GM12878 (cell line): Measurements from ENCODE around the gene ZFPM1. TPM values are rescaled to one million over a fixed set of nuclear protein-coding genes. Genes with fewer than 3 reads are reported as not detected.

Experiments
- ATAC-seq: fragments of 200-7000 bp; cut with Tn5 transposase; 3 replicates; pipeline ENCODE4 v1.9.1; 2020; ENCODE audit warnings: mild to moderate bottlenecking, moderate library complexity
- BruUV-seq: library from RNA; stranded (reverse); fragments of 400-500 nt; replicated peaks from 2 replicates; lab custom pipeline; 2021; lab: Mats Ljungman, UMichigan
- CTCF ChIA-PET: fragments of 300-600 bp; sonication (Branson Sonifier 250); formaldehyde crosslinking; extraction: SDS; loops from one replicate; lab custom pipeline; 2021; ENCODE audit warnings: inconsistent platforms; lab: Yijun Ruan, JAX
- POLR2A ChIA-PET: fragments of 350-600 bp; formaldehyde crosslinking; extraction: SDS; loops from one replicate; lab custom pipeline; 2021; ENCODE audit warnings: inconsistent platforms; lab: Charles Lee
- RAD21 ChIA-PET: fragments of 300-600 bp; sonication (Branson Sonifier 250); formaldehyde crosslinking; loops from one replicate; lab custom pipeline; 2023; ENCODE audit warnings: antibody characterized with exemption; ENCODE audit not compliant: unreplicated experiment; lab: Charles Lee
- SMC1A ChIA-PET: fragments of 300-600 bp; sonication (Branson Sonifier 250); formaldehyde crosslinking; loops from one replicate; lab custom pipeline; 2023; ENCODE audit not compliant: unreplicated experiment, uncharacterized antibody; lab: Charles Lee
- DNase-seq: peaks from one replicate; pipeline ENCODE4 v3.0.0-alpha.2; 2011; ENCODE audit warnings: low read depth, low spot score
- FAIRE-seq: peaks from 3 replicates; lab custom pipeline; 2011; peaks lifted over from hg19 to GRCh38; lab: Jason Lieb, UNC
- H2AFZ ChIP-seq: 2 replicates; pipeline ENCODE4 v1.6.0; 2011; ENCODE audit warnings: low read depth, low read length, control low read depth; ENCODE audit not compliant: control insufficient read depth
- H3K27ac ChIP-seq: 2 replicates; pipeline ENCODE4 v1.5.1; 2011; ENCODE audit warnings: control low read depth; ENCODE audit not compliant: control insufficient read depth, insufficient read depth
- H3K27me3 ChIP-seq, 2 experiments: replicated peaks in 1 of 2; 2 replicates each; pipeline versions ENCODE4 v1.6.0 to v1.6.1; 2011; ENCODE audit warnings: low read length in 1 of 2; ENCODE audit not compliant: control insufficient read depth in 2 of 2, insufficient read depth in 2 of 2
- H3K36me3 ChIP-seq, 2 experiments: 2 replicates each; pipeline ENCODE4 v1.5.1; 2011; ENCODE audit warnings: low read length in 1 of 2; ENCODE audit not compliant: control insufficient read depth in 2 of 2, insufficient read depth in 2 of 2
- H3K4me1 ChIP-seq: 2 replicates; pipeline ENCODE4 v1.6.1; 2011; ENCODE audit warnings: mild to moderate bottlenecking, low read length, moderate library complexity, mixed read lengths; ENCODE audit not compliant: control insufficient read depth, insufficient read depth
- H3K4me2 ChIP-seq: 2 replicates; pipeline ENCODE4 v1.6.0; 2011; ENCODE audit warnings: control low read depth; ENCODE audit not compliant: control insufficient read depth, insufficient read depth
- H3K4me3 ChIP-seq: fragments of 200-600 bp; sonication (generic); 2 replicates; pipeline ENCODE4 v1.5.1; 2016
- H3K79me2 ChIP-seq: 2 replicates; pipeline ENCODE4 v1.6.0; 2011; ENCODE audit warnings: low read length; ENCODE audit not compliant: control insufficient read depth, insufficient read depth
- H3K9ac ChIP-seq: 2 replicates; pipeline ENCODE4 v1.8.0; 2011; ENCODE audit warnings: low read length, control low read depth, mixed read lengths; ENCODE audit not compliant: control insufficient read depth, insufficient read depth
- H3K9me3 ChIP-seq: replicated peaks from 3 replicates; pipeline ENCODE4 v1.5.1; 2011; ENCODE audit warnings: mild to moderate bottlenecking, low read length; ENCODE audit not compliant: control insufficient read depth, insufficient read depth
- H4K20me1 ChIP-seq: 2 replicates; pipeline ENCODE4 v1.6.0; 2011; ENCODE audit not compliant: control insufficient read depth, insufficient read depth
- BACH1 ChIP-seq: fragments of 450-650 bp; IDR thresholded peaks from 2 replicates; pipeline ENCODE4 v1.6.1; 2017; ENCODE audit warnings: mild to moderate bottlenecking, borderline replicate concordance
- BCL11A ChIP-seq: IDR thresholded peaks from 2 replicates; pipeline ENCODE4 v1.6.1; 2011; ENCODE audit warnings: low read depth, low read length
- BRCA1 ChIP-seq: IDR thresholded peaks from 2 replicates; pipeline ENCODE4 v1.6.1; 2011; ENCODE audit warnings: low read depth, low read length, improper control_type of control experiment
- EGR1 ChIP-seq, 2 experiments: IDR thresholded peaks; 1 replicate in 1 of 2; 2 replicates in 1 of 2; pipeline ENCODE4 v1.6.1; 2011 to 2012; ENCODE audit warnings: low read depth in 2 of 2, low read length in 2 of 2, borderline replicate concordance in 1 of 2, mild to moderate bottlenecking in 1 of 2, moderate library complexity in 1 of 2
- HDGF ChIP-seq: fragments of 450-650 bp; IDR thresholded peaks from 2 replicates; pipeline ENCODE4 v1.6.1; 2016; ENCODE audit warnings: antibody characterized with exemption
- IKZF2 ChIP-seq, 2 experiments: fragments of 450-650 bp; IDR thresholded peaks; 2 replicates each; pipeline ENCODE4 v1.6.1; 2017; ENCODE audit warnings: mild to moderate bottlenecking in 2 of 2, moderate library complexity in 2 of 2
- KAT2A ChIP-seq: conservative IDR thresholded peaks from 2 replicates; pipeline ENCODE4 v1.6.1; 2011; ENCODE audit warnings: low read depth, low read length; ENCODE audit not compliant: control insufficient read depth
- MXI1 ChIP-seq: fragments of 150-350 bp; IDR thresholded peaks from 2 replicates; pipeline ENCODE4 v1.6.1; 2011; ENCODE audit warnings: low read depth, mild to moderate bottlenecking, inconsistent platforms, low read length, improper control_type of control experiment
- POU2F2 ChIP-seq: IDR thresholded peaks from 3 replicates; pipeline ENCODE4 v1.6.1; 2011; ENCODE audit warnings: low read depth, mild to moderate bottlenecking, low read length, borderline replicate concordance
- RBBP5 ChIP-seq: fragments of 200-600 bp; sonication (generic); conservative IDR thresholded peaks from 2 replicates; pipeline ENCODE4 v1.6.1; 2016
- RCOR1 ChIP-seq: conservative IDR thresholded peaks from 2 replicates; pipeline ENCODE4 v1.6.1; 2012; ENCODE audit warnings: low read depth, low read length, improper control_type of control experiment
- SIX5 ChIP-seq: IDR thresholded peaks from 2 replicates; pipeline ENCODE4 v1.6.1; 2011; ENCODE audit warnings: mild to moderate bottlenecking, low read depth, low read length, moderate library complexity; ENCODE audit not compliant: severe bottlenecking
- SRF ChIP-seq, 2 experiments: IDR thresholded peaks; 2 replicates each; pipeline ENCODE4 v1.6.1; 2011; ENCODE audit warnings: low read depth in 2 of 2, low read length in 2 of 2, mild to moderate bottlenecking in 1 of 2, moderate library complexity in 1 of 2
- STAT1 ChIP-seq: fragments of 450-650 bp; conservative IDR thresholded peaks from 2 replicates; pipeline ENCODE4 v1.6.1; 2014; ENCODE audit warnings: antibody characterized with exemption, mild to moderate bottlenecking
- ZNF217 ChIP-seq: fragments of 450-650 bp; IDR thresholded peaks from 2 replicates; pipeline ENCODE4 v1.6.1; 2017; ENCODE audit warnings: antibody characterized with exemption, mild to moderate bottlenecking
- ZNF384 ChIP-seq: IDR thresholded peaks from 2 replicates; pipeline ENCODE4 v1.6.1; 2012; ENCODE audit warnings: low read depth, mild to moderate bottlenecking, low read length, improper control_type of control experiment, borderline replicate concordance
- WGBS: methylation state at CpG from one replicate; pipeline ENCODE4 v1.1.6; 2016; ENCODE audit warnings: low lambda C conversion rate; ENCODE audit not compliant: insufficient replicate concordance, insufficient coverage; ENCODE audit errors: missing lambda C conversion rate; 5-methylcytosine and 5-hydroxymethylcytosine counted together
- in situ Hi-C: fragments of 300-500 bp; cut with MboI; formaldehyde crosslinking; loops from 9 replicates; pipeline ENCODE4 v1.14.3; 2018; ENCODE audit warnings: mixed read lengths
- intact Hi-C: fragments of 100-400 bp; cut with micrococcal nuclease; formaldehyde crosslinking; loops from one replicate; pipeline ENCODE4 v1.14.2; 2022; ENCODE audit not compliant: unreplicated experiment
- polyA plus RNA-seq, 11 experiments: library from polyadenylated mRNA; depleted of rRNA in 4 of 11; unstranded in 6 of 11; stranded (reverse) in 5 of 11; fragments of >200 nt; fragmentation: Nextera tagmentation in 4 of 11; fragmentation: Illumina TruSeq in 1 of 11; extraction: Ambion mirVana in 4 of 11; extraction: Trizol in 1 of 11; gene quantifications; 1 replicate in 1 of 11; 2 replicates in 10 of 11; pipeline versions ENCODE4 v1.2.1 to v1.2.3, GENCODE V29; 2011 to 2016; ENCODE audit warnings: inconsistent platforms in 2 of 11, missing spikeins in 2 of 11, low read depth in 1 of 11
- total RNA-seq, 4 experiments: library from RNA; depleted of rRNA in 3 of 4; stranded (reverse); fragments of >200 nt in 3 of 4; fragmentation: Illumina TruSeq in 1 of 4; extraction: Trizol in 1 of 4; gene quantifications; 2 replicates each; pipeline versions ENCODE4 v1.2.1 to v1.2.3, GENCODE V29; 2013 to 2021
- TF ChIP-seq, protein P1 (sequence below): fragments of 450-650 bp; IDR thresholded peaks from 2 replicates; pipeline ENCODE4 v1.6.1; 2017; ENCODE audit warnings: antibody characterized with exemption, mild to moderate bottlenecking, moderate library complexity
- TF ChIP-seq, protein P2 (sequence below): fragments of 450-650 bp; IDR thresholded peaks from 2 replicates; pipeline ENCODE4 v1.6.1; 2017; ENCODE audit warnings: mild to moderate bottlenecking, moderate library complexity

ZFPM1 gene
- total and polyA plus RNA-seq, 10 of the 15 experiments (the other 5 are each of a cell fraction or from before 2014, with no cell fraction given): 0.02 to 5.1 (median 0.30) TPM

DNA sequence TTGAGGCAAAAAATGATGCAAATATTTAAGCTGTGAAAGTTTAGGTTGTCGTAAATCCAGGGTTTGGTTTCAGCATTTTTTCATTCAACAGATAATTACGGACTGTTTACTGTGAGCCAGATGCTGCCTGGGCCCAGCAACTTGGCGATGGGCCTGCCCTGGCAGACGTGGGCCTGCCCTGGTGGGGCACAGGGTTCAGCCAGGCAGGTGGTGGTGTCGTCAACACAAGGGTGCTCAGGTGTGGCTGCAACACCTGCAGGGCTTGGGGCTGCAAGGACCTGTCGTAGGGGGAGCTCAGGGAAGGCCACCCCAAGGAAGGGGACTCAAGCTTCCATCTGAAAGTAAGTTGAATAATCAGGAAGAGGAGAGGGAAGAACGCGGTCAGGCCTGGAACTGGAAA lies 132.2 kb downstream of the ZFPM1 start:
- POLR2A ChIA-PET: no interaction called here
- DNase-seq: no peak
- no peak for TF ChIP-seq MXI1
- no peak for TF ChIP-seq BACH1
- no peak for TF ChIP-seq ZNF384
- TF ChIP-seq RBBP5: no peak
- TF ChIP-seq, protein P1, sequence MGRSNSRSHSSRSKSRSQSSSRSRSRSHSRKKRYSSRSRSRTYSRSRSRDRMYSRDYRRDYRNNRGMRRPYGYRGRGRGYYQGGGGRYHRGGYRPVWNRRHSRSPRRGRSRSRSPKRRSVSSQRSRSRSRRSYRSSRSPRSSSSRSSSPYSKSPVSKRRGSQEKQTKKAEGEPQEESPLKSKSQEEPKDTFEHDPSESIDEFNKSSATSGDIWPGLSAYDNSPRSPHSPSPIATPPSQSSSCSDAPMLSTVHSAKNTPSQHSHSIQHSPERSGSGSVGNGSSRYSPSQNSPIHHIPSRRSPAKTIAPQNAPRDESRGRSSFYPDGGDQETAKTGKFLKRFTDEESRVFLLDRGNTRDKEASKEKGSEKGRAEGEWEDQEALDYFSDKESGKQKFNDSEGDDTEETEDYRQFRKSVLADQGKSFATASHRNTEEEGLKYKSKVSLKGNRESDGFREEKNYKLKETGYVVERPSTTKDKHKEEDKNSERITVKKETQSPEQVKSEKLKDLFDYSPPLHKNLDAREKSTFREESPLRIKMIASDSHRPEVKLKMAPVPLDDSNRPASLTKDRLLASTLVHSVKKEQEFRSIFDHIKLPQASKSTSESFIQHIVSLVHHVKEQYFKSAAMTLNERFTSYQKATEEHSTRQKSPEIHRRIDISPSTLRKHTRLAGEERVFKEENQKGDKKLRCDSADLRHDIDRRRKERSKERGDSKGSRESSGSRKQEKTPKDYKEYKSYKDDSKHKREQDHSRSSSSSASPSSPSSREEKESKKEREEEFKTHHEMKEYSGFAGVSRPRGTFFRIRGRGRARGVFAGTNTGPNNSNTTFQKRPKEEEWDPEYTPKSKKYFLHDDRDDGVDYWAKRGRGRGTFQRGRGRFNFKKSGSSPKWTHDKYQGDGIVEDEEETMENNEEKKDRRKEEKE: no peak
- TF ChIP-seq, protein P2, sequence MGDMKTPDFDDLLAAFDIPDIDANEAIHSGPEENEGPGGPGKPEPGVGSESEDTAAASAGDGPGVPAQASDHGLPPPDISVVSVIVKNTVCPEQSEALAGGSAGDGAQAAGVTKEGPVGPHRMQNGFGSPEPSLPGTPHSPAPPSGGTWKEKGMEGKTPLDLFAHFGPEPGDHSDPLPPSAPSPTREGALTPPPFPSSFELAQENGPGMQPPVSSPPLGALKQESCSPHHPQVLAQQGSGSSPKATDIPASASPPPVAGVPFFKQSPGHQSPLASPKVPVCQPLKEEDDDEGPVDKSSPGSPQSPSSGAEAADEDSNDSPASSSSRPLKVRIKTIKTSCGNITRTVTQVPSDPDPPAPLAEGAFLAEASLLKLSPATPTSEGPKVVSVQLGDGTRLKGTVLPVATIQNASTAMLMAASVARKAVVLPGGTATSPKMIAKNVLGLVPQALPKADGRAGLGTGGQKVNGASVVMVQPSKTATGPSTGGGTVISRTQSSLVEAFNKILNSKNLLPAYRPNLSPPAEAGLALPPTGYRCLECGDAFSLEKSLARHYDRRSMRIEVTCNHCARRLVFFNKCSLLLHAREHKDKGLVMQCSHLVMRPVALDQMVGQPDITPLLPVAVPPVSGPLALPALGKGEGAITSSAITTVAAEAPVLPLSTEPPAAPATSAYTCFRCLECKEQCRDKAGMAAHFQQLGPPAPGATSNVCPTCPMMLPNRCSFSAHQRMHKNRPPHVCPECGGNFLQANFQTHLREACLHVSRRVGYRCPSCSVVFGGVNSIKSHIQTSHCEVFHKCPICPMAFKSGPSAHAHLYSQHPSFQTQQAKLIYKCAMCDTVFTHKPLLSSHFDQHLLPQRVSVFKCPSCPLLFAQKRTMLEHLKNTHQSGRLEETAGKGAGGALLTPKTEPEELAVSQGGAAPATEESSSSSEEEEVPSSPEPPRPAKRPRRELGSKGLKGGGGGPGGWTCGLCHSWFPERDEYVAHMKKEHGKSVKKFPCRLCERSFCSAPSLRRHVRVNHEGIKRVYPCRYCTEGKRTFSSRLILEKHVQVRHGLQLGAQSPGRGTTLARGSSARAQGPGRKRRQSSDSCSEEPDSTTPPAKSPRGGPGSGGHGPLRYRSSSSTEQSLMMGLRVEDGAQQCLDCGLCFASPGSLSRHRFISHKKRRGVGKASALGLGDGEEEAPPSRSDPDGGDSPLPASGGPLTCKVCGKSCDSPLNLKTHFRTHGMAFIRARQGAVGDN: no peak
- TF ChIP-seq EGR1 (IDR thresholded peaks at IDR 0.05; ENCODE audit: borderline replicate concordance in 1 of 2, low read depth in 2 of 2, low read length in 2 of 2): no peak
- TF ChIP-seq ZNF217: no peak
- no peak for TF ChIP-seq POU2F2
- no peak for TF ChIP-seq SRF (IDR thresholded peaks at IDR 0.05; ENCODE audit: low read depth in 2 of 2, low read length in 2 of 2)
- no peak for TF ChIP-seq SIX5
- no peak for TF ChIP-seq IKZF2 (IDR thresholded peaks at IDR 0.05)
- TF ChIP-seq BRCA1: no peak
- no peak for TF ChIP-seq KAT2A
- TF ChIP-seq HDGF: no peak
- TF ChIP-seq STAT1: no peak
- TF ChIP-seq BCL11A: no peak
- no peak for TF ChIP-seq RCOR1

More for the DNA sequence above, 132.2 kb downstream of the ZFPM1 start:
- no peaks in the 10 kb centered on the region for H4K20me1 ChIP-seq
- no TSS peak for BruUV-seq
- H3K27me3 ChIP-seq: no peaks in the 10 kb centered on the region
- WGBS: 96% methylated on average over 8 of the region's 8 CpGs
- intact Hi-C loops (no loop called here), in situ Hi-C loops (no loop called here)
- RAD21 ChIA-PET: no interaction called here
- FAIRE-seq (no peak), ATAC-seq (no peak)
- SMC1A ChIA-PET: interaction anchor here (2.0 kb wide), 1 partner anchor 11 kb away, joined by 5 read pairs; no protein-coding TSS in a partner anchor
- H3K36me3 ChIP-seq: peaks cover 35% of the 10 kb centered on the region in 2 experiments
- H3K4me3 ChIP-seq: no peak overlapping the region
- no peak overlapping the region for H3K27ac ChIP-seq
- CTCF ChIA-PET: interaction anchor here (0.8 to 1.0 kb wide), 2 partner anchors 15 to 40 kb away, joined by 3 read pairs; partner anchors contain the start of gene ZC3H18
- peaks cover 22% of the 10 kb centered on the region for H3K79me2 ChIP-seq
- no peaks in the 10 kb centered on the region for H3K9me3 ChIP-seq
- H2AFZ ChIP-seq: no peak overlapping the region
- no peaks in the 10 kb centered on the region; the same call in 1 of the 2 replicates for H3K4me1 ChIP-seq
- H3K4me2 ChIP-seq: no peak overlapping the region
- H3K9ac ChIP-seq: no peak overlapping the region
